GM21737 (cell line): Measurements from ENCODE around the gene AKAP11.
A peak's percentile ranks its signal among the peaks of the same experiment; 100 is the strongest.

Experiments
- ATAC-seq: cut with Tn5 transposase; IDR thresholded peaks from one replicate; pipeline ENCODE4 v1.9.1; 2021; ENCODE audit warnings: mild to moderate bottlenecking, moderate library complexity; ENCODE audit not compliant: unreplicated experiment

The AKAP11 gene

GRCh38 chr13:42271337-42272114 is 426 bp upstream of the AKAP11 start:
- ATAC-seq, result peak; percentile 79

- ATAC-seq, result no peak
These were observed 838 bp downstream of the AKAP11 start for GRCh38 chr13:42272804-42273175.

DNA sequence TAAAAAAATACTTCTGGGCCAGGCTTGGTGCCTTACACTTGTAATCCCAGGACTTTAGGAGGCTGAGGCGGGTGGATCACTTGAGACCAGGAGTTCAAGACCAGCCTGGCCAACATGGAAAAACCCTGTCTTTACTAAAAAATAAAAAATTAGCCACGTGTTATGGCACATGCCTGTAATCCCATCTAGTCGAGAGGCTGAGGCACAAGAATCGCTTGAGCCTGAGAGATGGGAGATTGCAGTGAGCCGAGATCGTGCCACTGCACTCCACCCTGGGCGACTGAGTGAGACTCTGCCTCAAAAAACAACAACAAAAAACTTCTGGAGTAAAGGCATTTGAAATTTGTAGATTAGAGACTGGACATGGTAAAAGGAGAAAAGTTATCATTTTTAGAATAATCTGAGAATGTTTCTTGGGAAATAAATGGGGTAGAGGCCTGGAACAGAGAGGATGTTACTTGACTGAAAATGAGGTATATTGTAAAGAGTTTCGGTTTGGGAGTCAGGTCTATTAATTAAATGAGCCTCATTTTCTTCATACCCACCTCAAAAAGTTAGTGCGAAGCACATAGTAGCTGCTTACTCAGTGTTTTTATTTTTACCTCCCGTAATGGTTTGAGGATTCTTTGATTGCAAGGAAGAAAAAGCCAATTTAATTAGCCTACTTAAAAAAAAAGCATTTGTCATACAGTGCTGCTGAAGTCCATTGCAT is 2.6 kb downstream of the AKAP11 start:
- ATAC-seq, result no peak

- peak; percentile 25 for ATAC-seq
These were observed 3.1 kb downstream of the AKAP11 start for GRCh38 chr13:42275098-42275471.

- no peak for ATAC-seq
These were observed 3.6 kb downstream of the AKAP11 start for GRCh38 chr13:42275506-42275905.

DNA sequence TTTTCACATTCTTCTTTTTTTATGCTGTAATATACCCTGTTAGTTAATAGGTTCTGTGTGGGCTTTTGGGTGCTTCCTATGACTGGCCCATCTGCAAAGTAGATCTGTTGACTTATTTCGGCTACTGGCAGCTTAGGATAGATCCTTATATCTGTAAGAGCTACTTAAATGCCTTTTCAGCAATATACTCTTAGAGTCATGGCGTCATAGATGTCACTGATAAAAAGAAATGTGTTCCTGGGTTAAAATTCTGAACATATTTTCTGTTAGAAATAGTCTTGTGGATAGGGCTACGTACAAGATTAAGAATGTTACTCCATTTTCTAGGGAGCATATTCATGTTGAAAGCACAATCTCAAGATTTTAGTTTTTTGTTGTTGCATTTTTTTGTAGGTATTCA is 4.7 kb downstream of the AKAP11 start:
- no peak for ATAC-seq

GRCh38 chr13:42277618-42278276 is 5.8 kb downstream of the AKAP11 start:
- ATAC-seq, result no peak

- ATAC-seq, result no peak
These were observed 7.1 kb downstream of the AKAP11 start for GRCh38 chr13:42279080-42279479.

- no peak for ATAC-seq
These were observed 8.0 kb downstream of the AKAP11 start for GRCh38 chr13:42279986-42280385.

DNA sequence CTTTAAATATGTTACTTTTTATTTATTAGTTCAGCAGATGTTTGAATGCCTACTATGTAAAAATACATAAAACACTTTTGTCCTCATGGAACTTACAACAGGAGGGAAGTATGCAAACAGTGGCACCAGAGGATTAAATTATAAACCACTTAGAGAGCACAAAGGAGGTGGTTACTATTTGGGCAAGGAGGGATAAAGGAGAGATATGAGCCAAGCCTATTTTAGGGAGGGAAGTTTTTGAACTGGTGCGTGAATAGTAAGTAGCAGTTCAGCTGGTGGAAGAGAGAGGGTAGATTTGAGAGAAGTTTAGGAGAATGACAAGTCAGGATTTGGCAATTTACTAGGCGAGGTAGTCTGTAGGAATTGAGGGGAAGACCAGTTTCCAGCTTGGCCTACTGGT is 8.6 kb downstream of the AKAP11 start:
- ATAC-seq, result no peak

- no peak for ATAC-seq
These were observed 11.6 kb downstream of the AKAP11 start for GRCh38 chr13:42283574-42283973.

DNA sequence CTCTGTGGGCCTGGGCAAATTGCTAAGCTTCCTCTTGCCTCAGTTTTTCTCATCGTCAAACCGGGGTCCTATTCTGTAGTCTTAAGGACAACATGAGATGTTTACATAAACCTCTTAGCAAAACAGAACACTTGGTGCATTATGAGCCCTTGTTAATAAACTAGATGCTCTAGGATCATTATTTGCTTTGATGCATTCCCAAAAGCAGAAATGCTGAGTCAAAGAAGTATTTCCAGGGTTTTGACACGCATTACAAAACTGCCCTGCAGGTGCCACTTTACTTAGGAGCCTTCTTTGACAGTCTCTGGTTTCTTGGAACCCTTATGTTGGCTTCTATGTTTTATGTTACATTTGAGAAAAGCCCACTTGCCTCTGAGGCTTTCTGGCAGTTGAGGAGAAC is 12.1 kb downstream of the AKAP11 start:
- no peak for ATAC-seq

GRCh38 chr13:42298392-42298791 is 26.4 kb downstream of the AKAP11 start:
- ATAC-seq, result no peak

DNA sequence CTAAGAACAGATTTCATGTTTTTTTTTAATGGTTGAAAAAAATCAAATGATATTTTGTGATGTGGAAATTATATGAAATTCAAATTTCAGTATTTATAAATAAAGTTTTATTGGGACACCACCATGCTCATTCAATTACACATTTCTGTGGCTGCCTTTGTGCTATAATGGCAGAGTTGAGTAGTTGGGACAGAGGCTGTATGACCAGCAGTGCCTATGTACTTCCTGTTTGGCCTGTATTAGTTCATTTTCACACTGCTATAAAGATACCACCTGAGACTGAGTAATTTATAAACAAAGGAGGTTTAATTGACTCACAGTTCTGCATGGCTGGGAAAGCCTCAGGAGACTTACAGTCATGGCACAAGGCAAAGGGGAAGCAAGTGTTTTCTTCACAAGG is 33.6 kb downstream of the AKAP11 start:
- ATAC-seq, result no peak

DNA sequence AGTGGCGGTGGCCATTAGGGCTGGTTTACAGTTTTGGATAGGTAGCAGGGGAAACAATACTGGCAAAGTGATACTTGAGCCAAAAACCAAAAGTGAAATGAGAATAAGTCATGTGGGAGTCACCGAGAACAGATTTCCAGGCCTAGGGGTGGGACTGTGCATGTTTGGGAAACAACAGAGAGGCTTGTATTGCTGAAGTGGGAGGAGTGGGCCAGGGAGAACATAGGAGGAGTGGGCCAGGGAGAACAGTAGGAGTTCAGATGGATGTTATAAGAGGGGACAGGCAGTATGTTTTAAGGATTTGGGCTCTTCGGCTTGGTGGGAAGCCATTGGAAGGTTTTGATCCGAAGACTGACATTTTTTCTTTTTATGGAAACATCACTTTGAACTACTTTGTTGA is 35.5 kb downstream of the AKAP11 start:
- no peak for ATAC-seq

GRCh38 chr13:42312817-42313431 is 41.0 kb downstream of the AKAP11 start:
- ATAC-seq, result no peak

- ATAC-seq, result no peak
These were observed 46.6 kb downstream of the AKAP11 start for GRCh38 chr13:42318570-42318969.

GRCh38 chr13:42320375-42320787 is 48.4 kb downstream of the AKAP11 start:
- no peak for ATAC-seq

DNA sequence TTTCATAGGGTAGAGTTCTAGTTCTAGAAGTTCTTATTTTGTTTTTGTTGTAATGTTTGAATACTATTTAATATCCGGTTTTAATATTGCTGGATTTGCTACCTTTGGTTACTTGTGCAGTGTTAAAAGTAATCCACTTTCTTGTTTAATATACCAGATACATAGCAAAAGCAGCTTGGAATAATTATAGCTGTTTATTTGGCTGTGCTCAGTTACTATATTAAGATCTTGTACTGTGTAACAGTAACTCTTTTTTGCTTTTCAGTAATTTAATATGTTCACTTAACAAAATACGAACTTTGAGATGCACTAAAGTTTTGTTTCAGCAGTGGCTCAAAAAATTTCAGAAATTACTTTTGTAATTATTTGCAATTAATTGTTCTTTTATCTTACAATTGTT is 50.9 kb downstream of the AKAP11 start:
- no peak for ATAC-seq

DNA sequence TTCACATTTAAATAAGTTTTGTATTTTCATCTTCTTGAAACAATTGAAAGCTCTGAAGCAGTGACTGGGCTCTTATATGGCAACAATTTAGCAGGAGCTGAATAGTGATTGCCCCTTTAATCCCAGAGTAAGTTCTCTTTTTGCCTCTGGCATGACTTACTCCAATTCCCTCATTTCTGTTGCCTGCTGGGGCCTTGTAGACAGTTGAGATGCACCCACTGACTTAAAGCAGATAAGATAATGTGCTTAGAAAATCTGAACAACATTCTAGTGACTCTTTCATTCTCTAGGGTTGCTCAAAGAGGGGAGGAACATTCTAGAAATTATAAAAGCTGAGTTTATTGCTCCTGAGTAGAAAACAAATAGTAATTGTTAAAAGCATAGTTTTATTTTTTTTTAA is 52.8 kb downstream of the AKAP11 start:
- ATAC-seq, result no peak

GRCh38 chr13:42327725-42328124 is 55.8 kb downstream of the AKAP11 start:
- ATAC-seq, result no peak

DNA sequence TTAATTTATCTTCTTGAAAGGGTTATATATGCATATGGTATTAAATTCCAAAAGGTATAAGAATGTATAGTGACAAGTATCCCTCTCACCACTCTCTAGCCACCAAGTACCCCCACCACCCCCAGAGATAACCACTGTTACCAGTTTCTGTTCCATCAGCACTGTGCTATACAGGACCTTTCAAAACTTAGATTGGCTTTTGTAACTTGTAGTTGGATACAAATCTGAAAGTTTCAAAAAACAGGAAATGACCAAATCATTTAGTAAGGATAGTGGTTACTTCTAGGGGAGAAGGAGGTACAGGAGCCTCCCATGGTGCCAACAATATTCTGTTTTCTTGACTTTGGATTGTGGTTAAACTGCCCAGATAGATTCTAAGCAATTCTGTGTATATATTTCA is 56.7 kb downstream of the AKAP11 start:
- no peak for ATAC-seq
